SK-N-SH treated with all-trans-retinoic acid at 6 μM for 48 hours (cell line): ENCODE measurements around the gene NRXN3.

ENCODE experiments used
- ATAC-seq: fragments of 200-7000 bp; cut with Tn5 transposase; 3 replicates; pipeline ENCODE4 v1.9.1; 2020; ENCODE audit warnings: mild to moderate bottlenecking, moderate library complexity
- ARNTL ChIP-seq: fragments of 450-650 bp; formaldehyde crosslinking; IDR thresholded peaks from 2 replicates; pipeline ENCODE4 v1.5.0; 2020; ENCODE audit warnings: low read depth, mild to moderate bottlenecking, moderate library complexity, borderline replicate concordance
- BACH2 ChIP-seq: fragments of 250-450 bp; sonication (Bioruptor Pico); IDR thresholded peaks from 2 replicates; pipeline ENCODE4 v1.9.0; 2021; ENCODE audit warnings: mild to moderate bottlenecking, borderline replicate concordance
- CREB5 ChIP-seq: fragments of 250-450 bp; sonication (Bioruptor Pico); IDR thresholded peaks from 2 replicates; pipeline ENCODE4 v1.5.1; 2020; ENCODE audit warnings: low read depth, mild to moderate bottlenecking, moderate library complexity
- CSDC2 ChIP-seq: fragments of 250-450 bp; sonication (Bioruptor Pico); IDR thresholded peaks from 2 replicates; pipeline ENCODE4 v1.5.0; 2020; ENCODE audit warnings: mild to moderate bottlenecking, moderate library complexity
- CSRNP3 ChIP-seq: fragments of 250-450 bp; sonication (Bioruptor Pico); IDR thresholded peaks from 2 replicates; pipeline ENCODE4 v1.5.1; 2021; ENCODE audit warnings: mild to moderate bottlenecking, moderate library complexity
- ESRRG ChIP-seq: fragments of 250-450 bp; sonication (Bioruptor Pico); IDR thresholded peaks from 2 replicates; pipeline ENCODE4 v1.6.1; 2021; ENCODE audit warnings: mild to moderate bottlenecking
- GLIS3 ChIP-seq: fragments of 250-450 bp; sonication (Bioruptor Pico); IDR thresholded peaks from 2 replicates; pipeline ENCODE4 v1.5.0; 2020; ENCODE audit warnings: mild to moderate bottlenecking, moderate library complexity
- ISL1 ChIP-seq: fragments of 250-450 bp; sonication (Bioruptor Pico); IDR thresholded peaks from 2 replicates; pipeline ENCODE4 v2.1.2; 2022; ENCODE audit warnings: mild to moderate bottlenecking, moderate library complexity
- OSR1 ChIP-seq: fragments of 250-450 bp; sonication (Bioruptor Pico); IDR thresholded peaks from 2 replicates; pipeline ENCODE4 v1.8.0; 2022; ENCODE audit warnings: moderate library complexity, mild to moderate bottlenecking, inconsistent platforms
- PATZ1 ChIP-seq: fragments of 250-450 bp; sonication (Bioruptor Pico); IDR thresholded peaks from 2 replicates; pipeline ENCODE4 v1.8.0; 2020; ENCODE audit warnings: mild to moderate bottlenecking, moderate library complexity, borderline replicate concordance
- POU6F1 ChIP-seq: fragments of 250-450 bp; sonication (Bioruptor Pico); IDR thresholded peaks from 2 replicates; pipeline ENCODE4 v1.8.0; 2021; ENCODE audit warnings: low read depth, mild to moderate bottlenecking, moderate library complexity, borderline replicate concordance
- PPARA ChIP-seq: fragments of 250-450 bp; sonication (Bioruptor Pico); IDR thresholded peaks from 2 replicates; pipeline ENCODE4 v1.5.0; 2020; ENCODE audit warnings: mild to moderate bottlenecking, borderline replicate concordance
- RARB ChIP-seq: fragments of 250-450 bp; sonication (Bioruptor Pico); IDR thresholded peaks from 2 replicates; pipeline ENCODE4 v1.8.0; 2021; ENCODE audit warnings: mild to moderate bottlenecking, moderate library complexity
- SNAI2 ChIP-seq: fragments of 250-450 bp; sonication (Bioruptor Pico); IDR thresholded peaks from 2 replicates; pipeline ENCODE4 v1.5.0; 2020; ENCODE audit warnings: mild to moderate bottlenecking, moderate library complexity
- TCF4 ChIP-seq: fragments of 250-450 bp; sonication (Bioruptor Pico); IDR thresholded peaks from 2 replicates; pipeline ENCODE4 v1.8.0; 2021; ENCODE audit warnings: mild to moderate bottlenecking, moderate library complexity, borderline replicate concordance
- TSHZ2 ChIP-seq: fragments of 250-450 bp; sonication (Bioruptor Pico); IDR thresholded peaks from 2 replicates; pipeline ENCODE4 v1.5.0; 2020; ENCODE audit warnings: mild to moderate bottlenecking, moderate library complexity
- ZC3H10 ChIP-seq: fragments of 250-450 bp; sonication (Bioruptor Pico); IDR thresholded peaks from 2 replicates; pipeline ENCODE4 v1.5.1; 2021; ENCODE audit warnings: mild to moderate bottlenecking, moderate library complexity
- ZFP3 ChIP-seq: fragments of 250-450 bp; sonication (Bioruptor Pico); IDR thresholded peaks from 2 replicates; pipeline ENCODE4 v1.5.0; 2020; ENCODE audit warnings: mild to moderate bottlenecking, moderate library complexity
- ZFP30 ChIP-seq: fragments of 450-650 bp; formaldehyde crosslinking; IDR thresholded peaks from 2 replicates; pipeline ENCODE4 v1.5.0; 2022; ENCODE audit warnings: mild to moderate bottlenecking, moderate library complexity
- ZNF565 ChIP-seq: fragments of 450-650 bp; formaldehyde crosslinking; conservative IDR thresholded peaks from 2 replicates; pipeline ENCODE4 v1.5.0; 2020; ENCODE audit warnings: low read depth, mild to moderate bottlenecking, moderate library complexity
- ZNF70 ChIP-seq: fragments of 450-650 bp; formaldehyde crosslinking; IDR thresholded peaks from 2 replicates; pipeline ENCODE4 v1.5.0; 2020; ENCODE audit warnings: mild to moderate bottlenecking, moderate library complexity
- ZNF8 ChIP-seq: fragments of 450-650 bp; formaldehyde crosslinking; IDR thresholded peaks from 2 replicates; pipeline ENCODE4 v1.5.0; 2020; ENCODE audit warnings: mild to moderate bottlenecking, moderate library complexity

The NRXN3 gene

GRCh38 chr14:79351011-79351410 is 1180.8 kb downstream of the NRXN3 start (continued):
- TF ChIP-seq ARNTL (CRISPR knock-in tag) = no peak
- no peak for TF ChIP-seq OSR1 (CRISPR knock-in tag)
- no peak for TF ChIP-seq RARB (CRISPR knock-in tag)
- no peak for TF ChIP-seq ZNF8
- no peak for TF ChIP-seq ZFP30 (CRISPR knock-in tag)
- TF ChIP-seq TSHZ2 (CRISPR knock-in tag) = no peak
- no peak for TF ChIP-seq ESRRG (CRISPR knock-in tag)
- no peak for TF ChIP-seq GLIS3 (CRISPR knock-in tag)

GRCh38 chr14:79352076-79352630 is 1182.0 kb downstream of the NRXN3 start:
- no peak for TF ChIP-seq CSRNP3
- TF ChIP-seq OSR1 (CRISPR knock-in tag) = no peak
- no peak for TF ChIP-seq RARB (CRISPR knock-in tag)
- TF ChIP-seq ZNF565 (CRISPR knock-in tag) = no peak
- no peak for TF ChIP-seq SNAI2 (CRISPR knock-in tag)
- TF ChIP-seq ARNTL (CRISPR knock-in tag) = no peak
- TF ChIP-seq ZFP3 = no peak
- TF ChIP-seq TCF4 (CRISPR knock-in tag) = no peak
- TF ChIP-seq PPARA (CRISPR knock-in tag) = no peak
- TF ChIP-seq ZNF70 = no peak
- TF ChIP-seq ZC3H10 (CRISPR knock-in tag) = no peak
- no peak for TF ChIP-seq CSDC2 (CRISPR knock-in tag)
- no peak for TF ChIP-seq ZNF8
- ATAC-seq = no peak

- TF ChIP-seq CSRNP3 (no peak), ZNF565 (CRISPR knock-in tag) (no peak), ZFP30 (CRISPR knock-in tag) (no peak), ARNTL (CRISPR knock-in tag) (no peak), ISL1 (CRISPR knock-in tag) (no peak), TSHZ2 (CRISPR knock-in tag) (no peak), ESRRG (CRISPR knock-in tag) (no peak), ZC3H10 (CRISPR knock-in tag) (no peak), PPARA (CRISPR knock-in tag) (no peak), SNAI2 (CRISPR knock-in tag) (no peak), CREB5 (CRISPR knock-in tag) (no peak), BACH2 (no peak), GLIS3 (CRISPR knock-in tag) (no peak), POU6F1 (CRISPR knock-in tag) (no peak), TCF4 (CRISPR knock-in tag) (no peak), CSDC2 (CRISPR knock-in tag) (no peak), ZFP3 (no peak), PATZ1 (CRISPR knock-in tag) (no peak)
- no peak for ATAC-seq
Observed at GRCh38 chr14:79354336-79354735, 1184.2 kb downstream of the NRXN3 start.
